ENCODE measurements around the gene TENT4B. TPM values are rescaled to one million over a fixed set of nuclear protein-coding genes. Genes with fewer than 3 reads are reported as not detected.

TENT4B gene
- total RNA-seq, 3 donors from 2014 or later: 10.6 to 20.0 (median 11.5) TPM

DNA sequence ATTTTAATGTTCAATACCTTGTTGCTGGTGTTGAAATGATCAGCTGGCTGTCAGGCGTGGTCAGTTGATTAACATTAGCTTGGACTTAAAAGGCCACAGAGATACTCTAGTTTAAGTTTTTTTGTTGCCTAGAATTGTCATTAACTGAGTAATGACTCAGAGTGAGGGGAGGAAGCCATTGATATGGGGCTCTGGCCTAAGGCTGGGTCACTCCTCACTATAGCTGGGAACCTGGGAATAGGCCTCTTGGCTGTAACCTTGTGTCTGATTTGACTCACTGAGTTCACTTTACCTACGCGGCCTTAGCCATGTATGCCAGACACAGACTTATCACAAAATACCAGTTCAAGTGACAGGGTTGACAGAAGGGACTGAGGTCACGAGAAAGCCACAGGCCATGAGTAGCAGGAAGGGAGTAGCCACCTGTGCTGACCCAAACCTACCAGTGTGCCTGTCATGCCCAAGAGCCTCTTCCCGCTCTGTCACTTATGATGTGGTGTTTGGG, 75.3 kb downstream of the TENT4B start:
- H3K9me3 ChIP-seq: no peaks in the 10 kb centered on the region
- H3K4me1 ChIP-seq (ENCODE audit: low read depth): no peaks in the 10 kb centered on the region
- no peak for ATAC-seq
- TF ChIP-seq, protein P1, sequence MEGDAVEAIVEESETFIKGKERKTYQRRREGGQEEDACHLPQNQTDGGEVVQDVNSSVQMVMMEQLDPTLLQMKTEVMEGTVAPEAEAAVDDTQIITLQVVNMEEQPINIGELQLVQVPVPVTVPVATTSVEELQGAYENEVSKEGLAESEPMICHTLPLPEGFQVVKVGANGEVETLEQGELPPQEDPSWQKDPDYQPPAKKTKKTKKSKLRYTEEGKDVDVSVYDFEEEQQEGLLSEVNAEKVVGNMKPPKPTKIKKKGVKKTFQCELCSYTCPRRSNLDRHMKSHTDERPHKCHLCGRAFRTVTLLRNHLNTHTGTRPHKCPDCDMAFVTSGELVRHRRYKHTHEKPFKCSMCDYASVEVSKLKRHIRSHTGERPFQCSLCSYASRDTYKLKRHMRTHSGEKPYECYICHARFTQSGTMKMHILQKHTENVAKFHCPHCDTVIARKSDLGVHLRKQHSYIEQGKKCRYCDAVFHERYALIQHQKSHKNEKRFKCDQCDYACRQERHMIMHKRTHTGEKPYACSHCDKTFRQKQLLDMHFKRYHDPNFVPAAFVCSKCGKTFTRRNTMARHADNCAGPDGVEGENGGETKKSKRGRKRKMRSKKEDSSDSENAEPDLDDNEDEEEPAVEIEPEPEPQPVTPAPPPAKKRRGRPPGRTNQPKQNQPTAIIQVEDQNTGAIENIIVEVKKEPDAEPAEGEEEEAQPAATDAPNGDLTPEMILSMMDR (IDR thresholded peaks at IDR 0.05): no peak
- H3K4me3 ChIP-seq: no peak overlapping the region
- no peak for DNase-seq
- intact Hi-C loops (cut with DNase I, micrococcal nuclease): no loop called here
- H3K36me3 ChIP-seq (ENCODE audit: low read depth): peaks cover 5% of the 10 kb centered on the region

DNA sequence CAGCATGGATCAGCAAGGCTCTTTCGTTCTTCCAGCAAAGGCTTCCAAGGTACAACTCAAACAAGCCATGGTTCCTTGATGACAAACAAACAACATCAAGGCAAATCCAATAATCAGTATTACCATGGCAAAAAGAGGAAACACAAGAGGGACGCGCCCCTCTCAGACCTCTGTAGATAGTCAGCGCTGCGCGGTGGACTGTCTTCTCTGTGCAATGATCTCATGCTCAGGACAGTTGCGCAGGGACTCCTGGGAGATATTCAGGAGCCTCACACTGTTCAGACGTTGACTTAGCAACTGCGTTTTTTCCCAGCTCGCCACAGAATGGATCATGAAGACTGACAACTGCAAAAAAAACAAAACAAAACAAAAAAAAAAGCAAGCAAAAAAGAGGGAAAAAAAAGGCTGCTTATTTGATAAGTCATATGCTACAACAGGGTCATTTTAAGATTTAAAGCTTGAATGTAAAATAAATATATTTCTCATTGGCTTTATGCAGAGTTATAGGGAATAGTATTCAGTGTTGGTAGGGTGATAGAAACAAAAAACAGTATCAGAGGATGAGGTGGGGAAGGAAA, 76.1 kb downstream of the TENT4B start:
- DNase-seq: no peak
- TF ChIP-seq, protein P1 (IDR thresholded peaks at IDR 0.05): no peak
- intact Hi-C loops (cut with DNase I, micrococcal nuclease): no loop called here
- no peaks in the 10 kb centered on the region for H3K4me1 ChIP-seq (ENCODE audit: low read depth)
- no peak for ATAC-seq
- no peaks in the 10 kb centered on the region for H3K9me3 ChIP-seq
- peaks cover 5% of the 10 kb centered on the region for H3K36me3 ChIP-seq (ENCODE audit: low read depth)
- H3K4me3 ChIP-seq: no peak overlapping the region

DNA sequence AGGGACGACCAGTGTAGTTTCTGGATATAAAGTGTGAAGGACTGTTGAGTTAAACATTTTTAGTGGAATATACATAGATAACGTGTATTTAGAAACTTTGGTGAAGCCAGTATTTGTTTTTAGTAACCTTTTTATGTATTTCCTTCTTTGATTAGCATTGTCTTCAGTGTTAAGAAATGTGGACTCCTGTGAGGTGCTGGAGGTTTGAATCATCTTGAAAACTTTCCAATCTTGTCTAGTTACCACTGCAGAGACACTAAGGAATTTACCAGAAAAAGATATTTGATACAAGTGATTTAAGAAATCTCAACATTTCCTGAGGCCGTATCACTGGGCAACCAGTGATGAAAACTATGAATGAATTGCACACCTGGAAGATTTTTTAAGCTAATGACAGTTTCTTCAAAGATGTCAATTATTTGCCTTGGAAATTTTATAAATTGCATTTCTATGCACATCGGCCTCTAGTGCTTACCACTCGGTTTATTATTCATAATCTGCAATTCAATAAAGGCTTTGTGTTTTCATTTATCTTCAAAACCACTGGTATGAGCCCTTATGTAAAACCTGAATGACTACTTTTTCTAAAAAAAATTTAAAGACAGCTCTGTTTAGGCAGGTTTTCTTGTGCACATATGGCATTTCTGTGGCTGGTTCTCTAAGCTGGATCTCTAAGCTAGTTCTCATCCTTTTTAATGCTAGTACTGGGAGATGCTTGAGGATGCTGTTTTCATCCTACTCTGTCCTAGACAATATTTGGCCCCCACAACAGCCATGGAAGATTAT, 81.9 kb downstream of the TENT4B start:
- TF ChIP-seq, protein P1 (IDR thresholded peaks at IDR 0.05): no peak
- intact Hi-C loops (cut with DNase I, micrococcal nuclease): no loop called here
- no peaks in the 10 kb centered on the region for H3K4me1 ChIP-seq (ENCODE audit: low read depth)
- ATAC-seq (no peak), DNase-seq (no peak)
- no peaks in the 10 kb centered on the region for H3K9me3 ChIP-seq
- H3K4me3 ChIP-seq: no peak overlapping the region
- H3K36me3 ChIP-seq (ENCODE audit: low read depth): no peaks in the 10 kb centered on the region

DNA sequence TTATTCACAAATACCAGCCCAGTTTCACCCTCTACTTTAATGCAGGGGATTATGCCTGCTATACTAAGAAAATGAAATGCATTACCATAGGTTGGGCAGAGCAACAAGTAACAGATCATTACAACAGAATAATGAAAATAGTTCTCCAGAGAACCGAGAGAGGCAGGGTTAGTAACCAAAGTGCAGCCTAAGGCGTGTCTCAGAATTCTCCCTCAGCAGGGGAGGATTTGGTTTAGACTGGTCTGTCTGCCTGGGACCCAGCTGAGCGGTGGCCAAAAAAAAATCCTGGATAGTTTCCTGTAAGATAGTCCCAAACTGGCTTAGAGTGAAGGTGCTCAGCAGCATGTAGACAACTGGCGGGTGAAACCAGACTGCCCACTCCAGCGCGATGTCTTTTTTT, 82.5 kb downstream of the TENT4B start:
- no peak overlapping the region for H3K4me3 ChIP-seq
- no peaks in the 10 kb centered on the region for H3K4me1 ChIP-seq (ENCODE audit: low read depth)
- intact Hi-C loops (cut with DNase I, micrococcal nuclease): no loop called here
- no peaks in the 10 kb centered on the region for H3K9me3 ChIP-seq
- peak; percentile 10 for ATAC-seq
- no peak for DNase-seq
- TF ChIP-seq, protein P1 (IDR thresholded peaks at IDR 0.05): no peak
- H3K36me3 ChIP-seq (ENCODE audit: low read depth): no peaks in the 10 kb centered on the region

DNA sequence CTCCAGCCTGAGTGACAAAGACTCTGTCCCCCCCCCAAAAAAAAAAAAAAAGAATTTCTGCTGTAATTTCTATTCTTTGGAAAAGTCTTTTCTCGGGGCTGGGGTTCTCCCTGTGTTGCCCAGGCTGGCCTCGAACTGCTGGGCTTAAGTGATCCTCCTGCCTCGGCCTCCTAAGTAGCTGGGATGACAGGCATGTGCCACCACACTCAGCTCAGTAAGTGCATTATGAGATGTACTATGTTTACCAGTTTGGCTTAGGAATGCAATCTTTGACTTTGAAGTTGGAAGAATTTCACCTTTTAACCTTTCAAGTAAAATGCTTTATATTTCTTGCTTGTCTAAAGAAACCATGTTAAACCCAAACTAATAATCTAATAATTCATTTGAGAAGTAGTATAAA, 85.2 kb downstream of the TENT4B start:
- no peak for ATAC-seq

More for the DNA sequence above, 85.2 kb downstream of the TENT4B start:
- no peaks in the 10 kb centered on the region for H3K36me3 ChIP-seq (ENCODE audit: low read depth)
- intact Hi-C loops (cut with DNase I, micrococcal nuclease): no loop called here
- no peak overlapping the region for H3K4me3 ChIP-seq
- no peak for DNase-seq
- no peaks in the 10 kb centered on the region for H3K9me3 ChIP-seq
- no peaks in the 10 kb centered on the region for H3K4me1 ChIP-seq (ENCODE audit: low read depth)
- TF ChIP-seq, protein P1 (IDR thresholded peaks at IDR 0.05): no peak

Data from mucosa of descending colon (tissue), 3 donors.